Activated naive CD4-positive, alpha-beta T cell treated with anti-CD3 and anti-CD28 coated beads, Interleukin-2, amount 50 U/mL, for 16 hours (primary cell): ENCODE results near the gene TRIM46.

Experiments used
- DNase-seq: peaks from one replicate; pipeline ENCODE4 v3.0.0-alpha.2; 2020

The TRIM46 gene, protein sequence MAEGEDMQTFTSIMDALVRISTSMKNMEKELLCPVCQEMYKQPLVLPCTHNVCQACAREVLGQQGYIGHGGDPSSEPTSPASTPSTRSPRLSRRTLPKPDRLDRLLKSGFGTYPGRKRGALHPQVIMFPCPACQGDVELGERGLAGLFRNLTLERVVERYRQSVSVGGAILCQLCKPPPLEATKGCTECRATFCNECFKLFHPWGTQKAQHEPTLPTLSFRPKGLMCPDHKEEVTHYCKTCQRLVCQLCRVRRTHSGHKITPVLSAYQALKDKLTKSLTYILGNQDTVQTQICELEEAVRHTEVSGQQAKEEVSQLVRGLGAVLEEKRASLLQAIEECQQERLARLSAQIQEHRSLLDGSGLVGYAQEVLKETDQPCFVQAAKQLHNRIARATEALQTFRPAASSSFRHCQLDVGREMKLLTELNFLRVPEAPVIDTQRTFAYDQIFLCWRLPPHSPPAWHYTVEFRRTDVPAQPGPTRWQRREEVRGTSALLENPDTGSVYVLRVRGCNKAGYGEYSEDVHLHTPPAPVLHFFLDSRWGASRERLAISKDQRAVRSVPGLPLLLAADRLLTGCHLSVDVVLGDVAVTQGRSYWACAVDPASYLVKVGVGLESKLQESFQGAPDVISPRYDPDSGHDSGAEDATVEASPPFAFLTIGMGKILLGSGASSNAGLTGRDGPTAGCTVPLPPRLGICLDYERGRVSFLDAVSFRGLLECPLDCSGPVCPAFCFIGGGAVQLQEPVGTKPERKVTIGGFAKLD

DNA sequence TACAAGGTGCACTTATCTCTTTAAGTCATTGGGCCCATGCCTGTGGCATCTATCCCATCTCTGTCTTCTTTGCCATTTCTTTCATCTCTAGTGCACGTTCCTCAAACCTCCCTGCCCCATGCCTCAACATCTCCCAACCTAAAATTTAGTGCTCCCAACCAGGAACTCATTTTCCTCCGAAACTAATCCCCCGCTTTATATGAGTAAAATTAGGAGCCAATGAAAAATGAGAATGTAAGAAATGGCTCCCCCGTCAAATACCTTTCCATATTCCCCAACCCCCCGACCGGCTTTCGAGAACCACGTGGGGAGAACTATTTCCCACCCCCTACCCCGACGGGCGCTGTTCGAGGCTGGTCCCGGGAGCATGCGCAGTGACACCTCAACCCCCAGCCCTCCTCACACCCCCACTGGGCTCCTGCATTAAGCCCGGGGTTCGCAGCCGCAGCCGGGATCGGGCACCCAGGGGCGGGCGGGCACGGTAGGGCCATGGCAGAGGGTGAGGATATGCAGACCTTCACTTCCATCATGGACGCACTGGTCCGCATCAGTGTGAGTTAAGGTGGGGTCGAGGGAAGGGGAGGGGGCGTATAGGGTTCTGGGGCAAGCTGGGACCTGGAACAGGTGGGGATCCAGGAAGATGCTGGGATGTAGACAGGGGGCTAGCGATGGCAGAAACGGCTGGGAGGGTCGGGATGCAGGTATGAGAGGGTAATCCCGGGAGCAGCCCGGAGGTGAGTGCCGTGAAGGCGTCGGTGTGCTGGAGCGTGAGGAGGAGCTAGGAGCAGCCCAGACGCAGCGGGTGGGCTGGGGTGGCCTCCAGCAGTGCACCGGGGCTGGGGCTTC is at the start of gene TRIM46:
TRIM46 (plus strand) TSS at position 372 of the 846 bp plus-strand sequence; CDS start at position 490, 118 bp downstream.
- DNase-seq, result peak; percentile 76

DNA sequence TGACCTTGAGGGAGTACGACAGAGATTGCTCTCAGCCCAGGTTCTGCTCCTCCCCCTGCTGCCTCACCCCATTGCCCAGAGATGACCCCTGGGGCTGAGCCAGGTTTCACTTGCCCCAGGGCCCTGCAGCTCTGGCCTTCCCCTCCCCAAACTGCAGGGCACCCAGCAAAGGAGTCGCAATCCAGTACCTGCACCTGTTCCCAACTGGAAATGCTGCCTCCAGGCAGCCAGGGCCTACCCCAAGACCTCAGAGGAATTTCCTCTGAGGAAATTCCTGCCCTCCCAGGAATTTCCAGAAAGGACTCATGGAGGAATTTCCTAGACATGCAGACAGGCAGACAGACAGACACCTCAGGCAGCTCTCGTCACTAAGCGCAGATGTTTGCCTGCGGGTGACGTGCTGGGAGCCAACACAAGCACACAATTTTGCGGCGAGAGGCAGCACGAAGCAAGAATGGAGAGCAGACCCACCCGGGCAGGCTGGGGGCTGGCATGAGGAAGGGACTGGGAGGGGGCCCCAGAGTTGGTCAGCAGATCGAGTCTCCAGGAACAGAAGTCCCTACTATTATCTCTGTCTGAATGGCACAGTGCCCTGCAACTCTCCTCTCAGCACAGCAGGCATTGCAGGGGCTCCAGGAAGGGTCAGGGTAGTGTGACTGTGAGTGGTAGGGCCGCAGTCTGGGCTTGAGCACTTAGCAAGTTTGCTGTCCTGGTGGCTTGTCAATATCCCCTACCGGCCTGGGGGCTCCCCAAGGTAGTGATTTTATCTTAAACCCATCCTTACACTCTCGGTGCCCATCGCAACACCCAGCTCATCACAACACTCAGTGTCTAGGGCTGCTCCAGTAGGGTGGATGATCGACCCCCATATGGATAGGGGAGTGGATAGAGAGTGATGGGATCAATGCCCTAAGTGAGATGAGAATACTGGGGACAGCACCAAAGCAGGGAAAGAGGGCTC is 48.9 kb upstream of the TRIM46 start:
- no peak for DNase-seq

DNA sequence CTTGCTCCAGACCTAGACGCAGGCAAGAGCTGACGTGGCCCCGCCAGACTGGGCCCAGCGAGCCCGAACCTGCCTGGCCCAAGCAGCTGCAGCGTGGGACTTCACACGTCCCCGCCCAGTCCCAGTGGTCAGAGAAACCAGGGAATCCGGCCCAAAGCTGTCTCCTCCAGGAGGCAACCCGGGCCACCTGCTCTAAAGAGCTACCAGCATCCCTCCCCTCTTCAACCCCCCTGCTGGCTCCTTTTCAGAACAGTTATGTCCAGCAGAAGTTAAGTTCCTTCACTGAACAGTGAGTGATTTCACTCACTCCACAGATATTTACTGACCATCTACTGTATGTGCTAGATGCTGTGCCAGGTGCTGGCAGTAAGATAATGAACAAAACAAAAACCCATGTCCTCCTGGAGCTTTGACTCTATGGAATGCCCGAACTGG is 48.1 kb upstream of the TRIM46 start:
- no peak for DNase-seq

DNA sequence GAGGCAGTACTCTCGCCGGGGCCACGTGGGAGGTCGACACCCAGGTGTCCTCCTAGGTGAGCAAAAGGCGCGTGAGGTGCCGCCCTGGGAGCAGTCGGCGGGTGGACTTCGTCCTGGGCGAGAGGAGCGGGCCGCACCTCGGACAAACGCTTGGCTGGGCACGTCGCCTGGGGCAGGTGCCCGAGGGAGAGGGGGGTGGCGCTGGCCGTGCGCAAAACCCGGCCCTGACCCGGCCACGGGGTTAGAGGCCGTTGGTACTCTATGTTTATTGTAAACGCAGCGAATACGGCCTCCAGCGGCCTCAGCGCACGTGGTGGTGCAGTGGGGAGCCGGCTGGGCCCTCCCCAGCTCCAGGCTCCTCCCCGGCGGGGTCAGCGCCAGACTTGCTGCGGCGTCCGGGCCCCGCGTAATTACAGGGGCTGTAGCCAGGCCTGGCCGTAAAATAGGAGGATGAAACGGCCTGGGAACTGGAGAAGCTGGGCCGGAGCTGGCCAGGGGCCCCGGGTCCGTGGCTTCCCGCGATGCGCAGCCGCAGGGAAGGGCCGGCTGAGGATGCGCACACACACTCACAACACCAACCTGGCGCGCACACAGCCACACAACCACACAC is 47.6 kb upstream of the TRIM46 start:
- no peak for DNase-seq

DNA sequence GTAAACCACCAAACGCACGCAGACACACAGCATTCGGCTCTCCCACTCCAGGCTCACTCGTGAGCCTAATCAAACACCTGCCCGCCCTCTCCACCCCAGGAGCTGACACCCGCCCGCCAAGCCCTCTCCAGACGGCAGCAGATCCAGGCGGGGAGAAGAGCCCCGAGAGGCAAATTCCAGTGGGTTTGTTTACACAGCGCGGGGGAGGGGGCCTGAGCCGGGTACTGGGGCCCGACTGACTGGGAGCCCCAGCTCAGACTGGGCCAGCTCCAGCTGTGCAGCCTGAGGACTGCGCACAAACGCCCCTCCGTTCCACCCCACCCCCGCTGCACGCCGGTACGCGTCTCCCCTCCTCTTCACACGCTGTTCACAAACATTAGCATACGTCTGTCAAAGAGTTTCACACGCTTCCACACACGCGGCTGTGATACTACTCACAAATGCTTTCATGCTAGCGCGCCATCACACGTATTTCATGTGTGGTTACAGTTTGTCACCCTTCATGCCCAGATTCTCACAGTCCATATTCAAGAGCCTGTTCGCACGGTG is 47.0 kb upstream of the TRIM46 start:
- peak; percentile 54 for DNase-seq

DNA sequence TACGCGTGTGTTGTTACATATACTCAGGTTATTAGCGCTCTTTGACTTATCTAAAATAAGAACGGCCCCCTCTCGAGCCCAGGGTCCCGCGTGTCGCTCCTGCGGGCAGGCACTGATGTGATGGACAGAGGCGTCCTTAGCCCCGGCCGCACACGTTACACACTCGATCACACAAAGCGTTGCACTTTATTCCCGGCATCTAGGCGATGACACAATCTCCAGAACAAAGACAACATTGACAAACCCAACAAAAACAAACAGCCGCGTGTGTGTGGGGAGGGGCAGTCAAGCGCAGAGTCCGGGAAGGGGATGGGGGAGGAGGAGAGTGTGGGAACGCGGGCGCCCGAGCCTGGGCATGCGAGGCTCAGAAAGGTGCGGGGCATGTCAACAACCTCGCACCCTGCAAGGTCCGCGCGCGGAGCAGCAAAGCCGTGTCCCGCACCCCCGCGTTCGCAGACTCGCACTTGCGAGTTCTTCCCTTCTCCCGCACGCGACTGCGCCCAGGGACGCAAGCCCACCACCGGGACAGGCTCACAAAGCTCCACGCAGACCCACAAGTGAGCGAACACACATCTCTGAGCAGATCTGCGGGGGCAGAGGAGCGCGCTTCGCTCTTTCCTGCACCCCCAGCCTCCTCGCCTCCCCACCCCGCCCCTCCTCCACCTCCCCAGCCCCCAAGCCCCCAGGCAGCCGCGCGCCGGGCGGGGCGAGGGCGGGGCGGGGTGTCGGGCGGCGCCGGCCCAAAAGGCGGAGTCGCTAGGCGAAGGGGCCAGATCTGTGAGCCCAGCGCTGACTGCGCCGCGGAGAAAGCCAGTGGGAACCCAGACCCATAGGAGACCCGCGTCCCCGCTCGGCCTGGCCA is 46.3 kb upstream of the TRIM46 start, which contains the start of gene EFNA1:
EFNA1 (plus strand) TSS at position 772 of the 862 bp plus-strand sequence. CDS start 102 bp downstream, outside the sequence.
- peak; percentile 55 for DNase-seq

DNA sequence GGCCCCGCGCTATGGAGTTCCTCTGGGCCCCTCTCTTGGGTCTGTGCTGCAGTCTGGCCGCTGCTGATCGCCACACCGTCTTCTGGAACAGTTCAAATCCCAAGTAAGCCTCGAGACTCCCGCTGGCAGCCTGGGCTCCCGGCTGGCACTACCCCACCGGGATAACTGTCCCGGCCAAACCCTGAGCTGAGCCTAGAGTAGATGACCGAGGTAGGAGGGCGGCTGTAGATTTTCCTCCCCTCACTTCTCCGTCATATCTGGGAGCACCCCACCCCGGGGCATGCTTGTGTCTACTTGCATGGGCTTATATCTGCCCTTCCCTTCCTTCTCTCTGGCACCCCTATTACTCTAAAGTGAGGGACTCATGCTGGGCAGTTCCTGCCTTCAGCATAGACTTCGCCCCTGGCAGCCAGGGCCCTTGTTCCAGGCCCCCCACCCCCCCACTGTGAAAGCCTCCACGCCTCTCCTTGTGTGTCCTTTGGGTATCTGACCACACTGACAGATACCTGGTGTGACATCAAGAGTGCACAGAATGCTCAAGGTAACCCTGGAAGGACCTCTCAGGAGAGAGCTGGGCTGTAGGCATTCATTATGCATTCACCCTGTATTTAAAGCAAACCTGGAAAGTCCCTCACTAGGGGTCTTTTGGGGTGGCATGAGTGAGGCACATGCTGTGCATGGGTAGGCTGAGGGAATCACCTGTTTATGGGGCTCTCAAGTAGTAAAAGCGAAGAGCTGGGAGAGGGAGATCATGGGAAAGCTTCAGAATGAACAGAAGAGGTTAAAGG is 45.5 kb upstream of the TRIM46 start:
- no peak for DNase-seq

DNA sequence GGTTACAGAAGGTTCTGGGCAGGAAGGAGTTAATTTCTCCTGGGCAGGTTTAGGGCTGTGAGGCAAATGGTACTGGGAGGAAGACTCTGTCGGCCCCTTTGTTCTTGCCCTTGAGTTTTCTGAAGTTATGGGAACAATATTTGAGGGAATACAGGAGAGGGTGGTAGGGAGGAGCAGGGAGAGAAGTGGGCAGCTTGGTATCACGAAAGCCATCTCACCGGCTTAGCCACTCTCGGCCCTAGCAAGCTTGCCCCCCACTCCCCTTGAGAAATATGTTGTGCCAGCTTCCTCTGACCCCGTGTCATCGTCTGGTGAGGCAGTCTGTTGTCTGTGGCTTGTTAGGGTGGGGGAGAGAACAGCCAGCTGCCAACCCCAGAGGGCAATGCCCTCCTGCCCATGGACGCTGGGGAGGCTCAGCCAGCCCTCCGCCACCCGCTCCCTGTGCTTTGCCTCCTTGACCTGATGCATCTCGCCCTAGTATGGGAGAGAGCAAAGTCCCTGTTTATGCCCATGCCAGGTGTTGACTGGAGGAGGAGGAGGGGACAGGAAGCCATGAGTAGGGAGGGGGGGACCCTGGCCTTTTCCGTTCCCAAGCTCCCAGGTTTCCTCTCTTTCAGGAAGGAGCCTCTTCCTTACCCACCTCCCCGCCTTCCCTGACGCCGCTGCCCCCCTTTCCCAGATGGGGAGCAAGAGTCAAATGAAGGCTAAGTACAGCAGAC is 44.7 kb upstream of the TRIM46 start:
- DNase-seq, result no peak

DNA sequence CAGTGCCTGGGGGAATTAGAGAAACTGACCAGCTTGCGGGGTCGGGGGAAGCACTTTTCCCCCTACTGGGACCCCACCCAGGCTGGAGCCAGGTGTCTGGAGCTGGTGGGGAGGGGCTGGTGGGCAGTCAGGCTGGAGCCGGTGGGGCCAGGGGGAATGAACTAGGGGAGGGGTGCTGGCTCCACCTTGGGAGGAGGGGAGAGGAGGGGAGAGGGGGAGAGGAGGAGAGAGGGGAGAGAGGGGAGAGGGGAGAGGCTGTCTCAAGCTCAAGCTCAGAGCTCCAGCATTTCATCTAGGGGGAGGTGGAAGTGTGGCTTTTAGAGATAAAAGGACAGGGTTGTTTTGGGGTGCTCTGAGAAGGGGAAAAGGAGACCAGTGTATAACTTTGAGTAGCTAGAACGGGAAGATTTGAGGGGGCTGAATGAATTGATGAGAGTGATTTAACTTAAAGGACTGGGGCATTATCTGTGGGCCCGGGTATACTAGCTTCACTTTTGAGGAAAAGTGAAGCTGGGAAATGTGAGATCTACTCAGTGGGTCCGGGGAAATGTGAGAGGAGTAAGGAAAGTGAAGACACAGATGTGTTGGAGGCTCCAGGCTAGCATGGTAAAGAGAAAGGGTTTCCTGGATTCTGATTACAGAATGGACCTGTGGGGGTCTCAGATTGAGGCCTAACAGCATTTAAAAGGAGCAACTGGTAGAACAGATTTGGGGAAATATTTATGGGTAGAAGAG is 43.2 kb upstream of the TRIM46 start:
- no peak for DNase-seq

DNA sequence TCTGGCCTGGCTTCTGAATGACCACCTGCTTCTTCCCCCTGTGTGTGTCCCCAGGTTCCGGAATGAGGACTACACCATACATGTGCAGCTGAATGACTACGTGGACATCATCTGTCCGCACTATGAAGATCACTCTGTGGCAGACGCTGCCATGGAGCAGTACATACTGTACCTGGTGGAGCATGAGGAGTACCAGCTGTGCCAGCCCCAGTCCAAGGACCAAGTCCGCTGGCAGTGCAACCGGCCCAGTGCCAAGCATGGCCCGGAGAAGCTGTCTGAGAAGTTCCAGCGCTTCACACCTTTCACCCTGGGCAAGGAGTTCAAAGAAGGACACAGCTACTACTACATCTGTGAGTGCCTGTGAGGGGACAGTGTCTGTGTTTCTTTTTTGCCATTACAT is 42.4 kb upstream of the TRIM46 start:
- DNase-seq, result no peak

DNA sequence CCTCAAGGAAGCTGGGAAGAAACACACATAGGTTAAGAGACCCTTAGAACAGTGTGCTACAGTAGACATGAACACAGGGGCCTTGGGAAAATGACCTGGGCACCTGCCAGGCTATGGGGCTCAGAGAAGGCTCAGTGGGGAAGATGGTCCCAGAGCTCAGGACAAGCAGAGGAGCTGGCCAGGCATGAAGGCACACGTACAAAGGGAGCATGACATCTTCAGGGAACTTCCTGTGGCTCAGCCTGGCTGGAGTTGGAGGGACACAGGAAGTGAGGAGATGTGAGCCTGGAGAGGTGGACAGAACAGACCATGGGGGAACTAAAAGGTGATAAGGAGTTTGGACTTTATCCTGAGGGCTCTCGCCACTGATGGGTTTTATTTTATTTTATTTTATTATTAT is 41.8 kb upstream of the TRIM46 start:
- DNase-seq, result no peak

DNA sequence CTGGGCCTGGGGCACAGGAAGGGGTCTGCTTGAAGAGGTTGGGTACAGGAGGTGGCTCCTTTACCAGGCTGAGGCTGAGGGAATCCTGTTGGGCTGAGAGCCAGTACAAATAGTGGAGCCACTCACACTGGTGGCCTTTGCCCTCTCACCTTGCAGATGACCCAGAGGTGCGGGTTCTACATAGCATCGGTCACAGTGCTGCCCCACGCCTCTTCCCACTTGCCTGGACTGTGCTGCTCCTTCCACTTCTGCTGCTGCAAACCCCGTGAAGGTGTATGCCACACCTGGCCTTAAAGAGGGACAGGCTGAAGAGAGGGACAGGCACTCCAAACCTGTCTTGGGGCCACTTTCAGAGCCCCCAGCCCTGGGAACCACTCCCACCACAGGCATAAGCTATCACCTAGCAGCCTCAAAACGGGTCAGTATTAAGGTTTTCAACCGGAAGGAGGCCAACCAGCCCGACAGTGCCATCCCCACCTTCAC is 39.8 kb upstream of the TRIM46 start:
- DNase-seq, result no peak

DNA sequence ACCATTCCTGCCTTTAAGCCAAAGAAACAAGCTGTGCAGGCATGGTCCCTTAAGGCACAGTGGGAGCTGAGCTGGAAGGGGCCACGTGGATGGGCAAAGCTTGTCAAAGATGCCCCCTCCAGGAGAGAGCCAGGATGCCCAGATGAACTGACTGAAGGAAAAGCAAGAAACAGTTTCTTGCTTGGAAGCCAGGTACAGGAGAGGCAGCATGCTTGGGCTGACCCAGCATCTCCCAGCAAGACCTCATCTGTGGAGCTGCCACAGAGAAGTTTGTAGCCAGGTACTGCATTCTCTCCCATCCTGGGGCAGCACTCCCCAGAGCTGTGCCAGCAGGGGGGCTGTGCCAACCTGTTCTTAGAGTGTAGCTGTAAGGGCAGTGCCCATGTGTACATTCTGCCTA is 39.3 kb upstream of the TRIM46 start:
- no peak for DNase-seq

DNA sequence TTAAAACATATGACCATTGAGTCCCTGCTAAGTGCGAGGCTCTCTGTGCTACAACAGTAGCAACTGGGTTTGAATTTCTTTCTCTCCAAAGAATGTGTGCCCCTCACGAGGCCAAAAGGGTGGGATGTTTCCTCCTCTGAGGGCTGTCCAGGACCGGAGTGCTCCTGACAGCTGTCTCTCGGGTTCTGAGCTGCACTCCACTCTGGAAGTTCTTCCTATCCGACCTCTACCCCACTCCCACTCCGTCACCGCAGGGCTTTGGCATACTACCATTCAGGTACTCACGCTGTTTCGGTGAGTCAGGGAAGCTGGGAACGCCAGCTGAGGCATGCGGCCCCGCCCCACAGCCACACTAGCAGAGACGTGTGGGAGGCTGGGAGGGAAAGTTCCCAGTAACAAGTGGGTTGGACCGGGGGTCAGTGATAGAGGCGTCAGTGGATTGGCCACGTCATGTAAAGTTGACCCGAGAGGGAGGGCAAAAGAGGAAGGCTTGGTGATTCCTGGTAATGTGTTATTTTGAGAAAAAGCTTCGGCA is 38.7 kb upstream of the TRIM46 start:
- peak; percentile 69 for DNase-seq

DNA sequence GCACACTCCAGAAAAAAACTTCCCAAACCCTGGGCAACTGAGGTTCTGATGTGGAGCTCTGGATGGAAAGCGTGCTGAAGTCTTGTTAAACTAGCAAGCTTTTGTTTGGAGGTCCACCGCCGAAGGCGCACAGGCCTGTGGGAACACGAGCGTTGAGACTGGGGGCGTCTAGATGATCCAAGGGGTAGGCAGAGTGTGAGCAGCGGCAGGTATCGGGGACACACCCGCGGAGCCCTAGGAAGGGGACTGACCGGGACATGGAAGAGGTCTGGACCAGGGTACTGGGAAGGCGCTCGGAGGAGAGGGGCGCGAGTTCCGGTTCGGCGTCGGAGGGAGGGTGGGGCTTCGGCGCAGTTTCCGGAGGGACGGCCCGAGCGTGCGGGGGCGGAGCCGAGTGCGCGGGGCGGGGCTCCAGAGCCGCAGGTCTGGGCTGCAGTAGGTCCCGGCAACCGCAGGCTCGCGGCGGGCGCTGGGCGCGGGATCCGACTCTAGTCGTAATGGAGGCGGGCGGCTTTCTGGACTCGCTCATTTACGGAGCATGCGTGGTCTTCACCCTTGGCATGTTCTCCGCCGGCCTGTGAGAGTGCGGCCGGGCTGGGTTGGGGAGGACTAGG is 38.1 kb upstream of the TRIM46 start, which contains the start of gene SLC50A1:
SLC50A1 (plus strand) TSS at position 438 of the 614 bp plus-strand sequence; CDS start at position 498, 60 bp downstream.
- peak; percentile 93 for DNase-seq

DNA sequence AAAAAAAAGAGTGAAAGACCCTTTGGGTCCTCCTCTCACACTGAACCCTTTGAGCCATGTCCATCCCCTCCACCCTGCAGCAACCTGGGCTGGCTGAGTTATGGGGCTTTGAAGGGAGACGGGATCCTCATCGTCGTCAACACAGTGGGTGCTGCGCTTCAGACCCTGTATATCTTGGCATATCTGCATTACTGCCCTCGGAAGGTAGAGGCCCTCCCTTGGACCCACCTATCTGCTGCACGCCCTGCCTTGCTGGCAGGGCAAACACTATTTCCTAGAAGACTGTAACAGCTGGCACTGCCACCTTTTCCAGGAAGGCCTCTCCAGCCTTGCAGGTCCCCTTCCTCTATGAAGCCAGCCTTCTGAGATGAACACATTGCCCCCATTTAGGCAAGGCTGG is 36.9 kb upstream of the TRIM46 start:
- DNase-seq, result no peak
